ENCODE measurements around the gene RBL1.

DNA sequence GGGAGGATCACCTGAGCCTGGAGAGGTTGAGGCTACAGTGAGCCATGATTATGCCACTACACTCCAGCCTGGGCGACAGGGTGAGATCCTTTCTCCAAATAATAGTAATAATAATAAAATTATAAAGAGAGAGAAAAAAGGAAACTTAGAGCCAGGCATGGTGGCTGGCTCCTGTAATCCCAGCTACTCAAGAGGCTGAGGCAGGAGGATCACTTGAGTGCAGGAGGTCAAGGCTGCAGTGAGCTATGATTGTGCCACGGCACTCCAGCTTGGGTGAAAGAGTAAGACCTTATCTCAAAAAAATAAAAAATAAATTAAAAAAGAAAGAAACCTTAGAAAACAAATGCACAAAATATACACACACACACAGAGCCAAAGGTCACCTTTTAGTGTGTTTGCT is 139.1 kb downstream of the RBL1 start:
- TF ChIP-seq TAF1 (conservative IDR thresholded peaks at IDR 0.05) (no peak), GABPA (IDR thresholded peaks at IDR 0.05 in 1 of 2, conservative IDR thresholded peaks at IDR 0.05 in 1 of 2) (no peak), FOXA2 (IDR thresholded peaks at IDR 0.05) (no peak), YY1 (IDR thresholded peaks at IDR 0.05) (no peak), RAD21 (IDR thresholded peaks at IDR 0.05) (no peak), JUND (IDR thresholded peaks at IDR 0.05) (no peak), EGR1 (IDR thresholded peaks at IDR 0.05; ENCODE audit: low read depth in 2 of 2) (no peak), RXRA (IDR thresholded peaks at IDR 0.05) (no peak)
- TF ChIP-seq, protein P1, sequence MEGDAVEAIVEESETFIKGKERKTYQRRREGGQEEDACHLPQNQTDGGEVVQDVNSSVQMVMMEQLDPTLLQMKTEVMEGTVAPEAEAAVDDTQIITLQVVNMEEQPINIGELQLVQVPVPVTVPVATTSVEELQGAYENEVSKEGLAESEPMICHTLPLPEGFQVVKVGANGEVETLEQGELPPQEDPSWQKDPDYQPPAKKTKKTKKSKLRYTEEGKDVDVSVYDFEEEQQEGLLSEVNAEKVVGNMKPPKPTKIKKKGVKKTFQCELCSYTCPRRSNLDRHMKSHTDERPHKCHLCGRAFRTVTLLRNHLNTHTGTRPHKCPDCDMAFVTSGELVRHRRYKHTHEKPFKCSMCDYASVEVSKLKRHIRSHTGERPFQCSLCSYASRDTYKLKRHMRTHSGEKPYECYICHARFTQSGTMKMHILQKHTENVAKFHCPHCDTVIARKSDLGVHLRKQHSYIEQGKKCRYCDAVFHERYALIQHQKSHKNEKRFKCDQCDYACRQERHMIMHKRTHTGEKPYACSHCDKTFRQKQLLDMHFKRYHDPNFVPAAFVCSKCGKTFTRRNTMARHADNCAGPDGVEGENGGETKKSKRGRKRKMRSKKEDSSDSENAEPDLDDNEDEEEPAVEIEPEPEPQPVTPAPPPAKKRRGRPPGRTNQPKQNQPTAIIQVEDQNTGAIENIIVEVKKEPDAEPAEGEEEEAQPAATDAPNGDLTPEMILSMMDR (IDR thresholded peaks at IDR 0.05; ENCODE audit: low read depth, low read length, missing input control): no peak
- TF ChIP-seq, protein P2, sequence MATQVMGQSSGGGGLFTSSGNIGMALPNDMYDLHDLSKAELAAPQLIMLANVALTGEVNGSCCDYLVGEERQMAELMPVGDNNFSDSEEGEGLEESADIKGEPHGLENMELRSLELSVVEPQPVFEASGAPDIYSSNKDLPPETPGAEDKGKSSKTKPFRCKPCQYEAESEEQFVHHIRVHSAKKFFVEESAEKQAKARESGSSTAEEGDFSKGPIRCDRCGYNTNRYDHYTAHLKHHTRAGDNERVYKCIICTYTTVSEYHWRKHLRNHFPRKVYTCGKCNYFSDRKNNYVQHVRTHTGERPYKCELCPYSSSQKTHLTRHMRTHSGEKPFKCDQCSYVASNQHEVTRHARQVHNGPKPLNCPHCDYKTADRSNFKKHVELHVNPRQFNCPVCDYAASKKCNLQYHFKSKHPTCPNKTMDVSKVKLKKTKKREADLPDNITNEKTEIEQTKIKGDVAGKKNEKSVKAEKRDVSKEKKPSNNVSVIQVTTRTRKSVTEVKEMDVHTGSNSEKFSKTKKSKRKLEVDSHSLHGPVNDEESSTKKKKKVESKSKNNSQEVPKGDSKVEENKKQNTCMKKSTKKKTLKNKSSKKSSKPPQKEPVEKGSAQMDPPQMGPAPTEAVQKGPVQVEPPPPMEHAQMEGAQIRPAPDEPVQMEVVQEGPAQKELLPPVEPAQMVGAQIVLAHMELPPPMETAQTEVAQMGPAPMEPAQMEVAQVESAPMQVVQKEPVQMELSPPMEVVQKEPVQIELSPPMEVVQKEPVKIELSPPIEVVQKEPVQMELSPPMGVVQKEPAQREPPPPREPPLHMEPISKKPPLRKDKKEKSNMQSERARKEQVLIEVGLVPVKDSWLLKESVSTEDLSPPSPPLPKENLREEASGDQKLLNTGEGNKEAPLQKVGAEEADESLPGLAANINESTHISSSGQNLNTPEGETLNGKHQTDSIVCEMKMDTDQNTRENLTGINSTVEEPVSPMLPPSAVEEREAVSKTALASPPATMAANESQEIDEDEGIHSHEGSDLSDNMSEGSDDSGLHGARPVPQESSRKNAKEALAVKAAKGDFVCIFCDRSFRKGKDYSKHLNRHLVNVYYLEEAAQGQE (IDR thresholded peaks at IDR 0.05): no peak
- TF ChIP-seq, protein P3, sequence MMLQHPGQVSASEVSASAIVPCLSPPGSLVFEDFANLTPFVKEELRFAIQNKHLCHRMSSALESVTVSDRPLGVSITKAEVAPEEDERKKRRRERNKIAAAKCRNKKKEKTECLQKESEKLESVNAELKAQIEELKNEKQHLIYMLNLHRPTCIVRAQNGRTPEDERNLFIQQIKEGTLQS (IDR thresholded peaks at IDR 0.05): no peak

All from liver (tissue), 3 donors.